Hepatocyte (in vitro differentiated cells): ENCODE measurements around the gene GATD1. TPM values are rescaled to one million over a fixed set of nuclear protein-coding genes. Genes with fewer than 3 reads are reported as not detected.

Experiments
- DNase-seq: peaks from one replicate; pipeline ENCODE4 v3.0.0-alpha.2; 2016; ENCODE audit warnings: low spot score
- H2AFZ ChIP-seq: fragments of 200-600 bp; sonication (generic); 2 replicates; pipeline ENCODE4 v1.6.0; 2016; ENCODE audit warnings: antibody characterized with exemption, mild to moderate bottlenecking
- H3K27ac ChIP-seq: fragments of 200-600 bp; sonication (generic); 2 replicates; pipeline ENCODE4 v1.5.1; 2016; ENCODE audit warnings: mild to moderate bottlenecking
- H3K27me3 ChIP-seq: fragments of 200-600 bp; sonication (generic); 2 replicates; pipeline ENCODE4 v1.6.1; 2016
- H3K36me3 ChIP-seq: fragments of 200-600 bp; sonication (generic); replicated peaks from 2 replicates; pipeline ENCODE4 v1.5.1; 2016; ENCODE audit warnings: low read depth; ENCODE audit not compliant: insufficient read depth
- H3K4me1 ChIP-seq: fragments of 200-600 bp; sonication (generic); 2 replicates; pipeline ENCODE4 v1.5.1; 2016; ENCODE audit warnings: mild to moderate bottlenecking, moderate library complexity; ENCODE audit not compliant: insufficient read depth
- H3K4me2 ChIP-seq: fragments of 200-600 bp; sonication (generic); 2 replicates; pipeline ENCODE4 v1.6.0; 2016
- H3K4me3 ChIP-seq: fragments of 200-600 bp; sonication (generic); 2 replicates; pipeline ENCODE4 v1.5.1; 2016; ENCODE audit warnings: mild to moderate bottlenecking
- H3K79me2 ChIP-seq: fragments of 200-600 bp; sonication (generic); 2 replicates; pipeline ENCODE4 v1.6.0; 2017; ENCODE audit warnings: mild to moderate bottlenecking
- H3K9me2 ChIP-seq: fragments of 200-600 bp; sonication (generic); replicated peaks from 2 replicates; pipeline ENCODE4 v1.6.0; 2017; ENCODE audit warnings: mild to moderate bottlenecking; ENCODE audit not compliant: insufficient read depth
- H3K9me3 ChIP-seq: fragments of 200-600 bp; sonication (generic); 2 replicates; pipeline ENCODE4 v1.5.1; 2016; ENCODE audit warnings: low read depth, mild to moderate bottlenecking
- H4K20me1 ChIP-seq: fragments of 200-600 bp; sonication (generic); 2 replicates; pipeline ENCODE4 v1.6.0; 2016; ENCODE audit warnings: mild to moderate bottlenecking; ENCODE audit not compliant: insufficient read depth, poor library complexity, severe bottlenecking
- EZH2 ChIP-seq: fragments of 200-600 bp; sonication (generic); IDR thresholded peaks from 2 replicates; pipeline ENCODE4 v1.6.1; 2016; ENCODE audit warnings: antibody characterized with exemption, mild to moderate bottlenecking, borderline replicate concordance
- EZH2phosphoT487 ChIP-seq: fragments of 200-600 bp; sonication (generic); IDR thresholded peaks from one replicate; pipeline ENCODE4 v1.6.1; 2018; ENCODE audit warnings: antibody characterized with exemption, mild to moderate bottlenecking, low read depth, moderate library complexity; ENCODE audit not compliant: unreplicated experiment, severe bottlenecking
- WGBS: methylation state at CpG from one replicate; pipeline ENCODE4 v1.1.6; 2016; ENCODE audit warnings: low lambda C conversion rate; ENCODE audit errors: missing lambda C conversion rate; 5-methylcytosine and 5-hydroxymethylcytosine counted together
- polyA plus RNA-seq: library from polyadenylated mRNA; unstranded; fragments of >200 nt; fragmentation: Nextera tagmentation; extraction: Ambion mirVana; gene quantifications from 2 replicates; pipeline ENCODE4 v1.2.1, GENCODE V29; 2016
- total RNA-seq: library from RNA; depleted of rRNA; stranded (reverse); fragments of >200 nt; gene quantifications from 2 replicates; pipeline ENCODE4 v1.2.3, GENCODE V29; 2014
- TF ChIP-seq, protein P1 (sequence below): fragments of 200-600 bp; sonication (generic); IDR thresholded peaks from 2 replicates; pipeline ENCODE4 v1.5.1; 2016; ENCODE audit warnings: antibody characterized with exemption, mild to moderate bottlenecking; ENCODE audit not compliant: poor library complexity

Gene GATD1
- total and polyA plus RNA-seq, 2 experiments from 2014 or later: 24.2 to 29.0 TPM

DNA sequence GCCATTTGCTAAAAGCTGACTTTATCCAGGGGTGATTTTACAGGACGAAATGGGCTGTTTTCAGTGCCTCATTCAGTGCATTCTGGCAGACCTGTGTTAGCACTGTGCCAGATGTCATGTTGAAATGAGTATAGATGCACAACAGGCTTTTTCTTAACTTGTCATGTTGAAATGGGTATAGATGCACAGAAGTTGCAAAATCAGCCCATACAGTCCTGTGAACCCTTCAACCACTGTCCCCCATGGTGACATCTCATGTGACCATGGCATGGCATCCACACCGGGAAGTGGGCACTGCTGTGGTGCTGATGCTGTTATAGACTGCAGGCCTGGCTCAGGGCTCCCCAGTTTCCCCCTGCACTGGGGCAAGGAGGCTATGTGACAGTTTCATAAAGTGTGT, 27.6 kb downstream of the GATD1 start:
- Histone ChIP-seq H3K9me2 (no peaks in the 10 kb centered on the region), H3K4me3 (no peak overlapping the region), H3K27ac (no peak overlapping the region), H4K20me1 (peaks cover 18% of the 10 kb centered on the region), H3K79me2 (peaks cover 72% of the 10 kb centered on the region), H2AFZ (no peak overlapping the region), H3K4me1 (peaks cover 16% of the 10 kb centered on the region), H3K9me3 (no peaks in the 10 kb centered on the region), H3K36me3 (no peaks in the 10 kb centered on the region), H3K4me2 (no peak overlapping the region), H3K27me3 (no peaks in the 10 kb centered on the region)
- no peak for DNase-seq
- TF ChIP-seq EZH2 (no peak), EZH2phosphoT487 (no peak)
- TF ChIP-seq, protein P1, sequence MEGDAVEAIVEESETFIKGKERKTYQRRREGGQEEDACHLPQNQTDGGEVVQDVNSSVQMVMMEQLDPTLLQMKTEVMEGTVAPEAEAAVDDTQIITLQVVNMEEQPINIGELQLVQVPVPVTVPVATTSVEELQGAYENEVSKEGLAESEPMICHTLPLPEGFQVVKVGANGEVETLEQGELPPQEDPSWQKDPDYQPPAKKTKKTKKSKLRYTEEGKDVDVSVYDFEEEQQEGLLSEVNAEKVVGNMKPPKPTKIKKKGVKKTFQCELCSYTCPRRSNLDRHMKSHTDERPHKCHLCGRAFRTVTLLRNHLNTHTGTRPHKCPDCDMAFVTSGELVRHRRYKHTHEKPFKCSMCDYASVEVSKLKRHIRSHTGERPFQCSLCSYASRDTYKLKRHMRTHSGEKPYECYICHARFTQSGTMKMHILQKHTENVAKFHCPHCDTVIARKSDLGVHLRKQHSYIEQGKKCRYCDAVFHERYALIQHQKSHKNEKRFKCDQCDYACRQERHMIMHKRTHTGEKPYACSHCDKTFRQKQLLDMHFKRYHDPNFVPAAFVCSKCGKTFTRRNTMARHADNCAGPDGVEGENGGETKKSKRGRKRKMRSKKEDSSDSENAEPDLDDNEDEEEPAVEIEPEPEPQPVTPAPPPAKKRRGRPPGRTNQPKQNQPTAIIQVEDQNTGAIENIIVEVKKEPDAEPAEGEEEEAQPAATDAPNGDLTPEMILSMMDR: no peak
- 95% methylated on average over 2 of the region's 2 CpGs for WGBS

DNA sequence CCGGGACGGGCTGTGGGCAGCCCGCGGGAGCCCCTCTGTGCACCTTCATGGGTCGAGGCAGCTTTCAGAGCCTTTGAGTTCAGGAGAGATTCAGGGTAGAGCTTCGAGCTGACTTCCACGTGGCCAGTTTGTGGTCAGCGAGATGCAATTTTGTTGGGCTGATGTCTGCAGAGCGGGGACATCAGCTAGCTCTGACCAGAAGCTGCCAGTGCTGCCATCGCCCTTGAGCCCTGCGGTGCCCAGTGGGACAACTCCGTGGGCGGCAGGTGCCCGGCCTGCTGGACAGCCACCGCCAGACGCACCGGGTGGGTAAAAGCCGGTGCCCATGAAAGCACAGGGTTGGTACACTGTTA, 29.3 kb downstream of the GATD1 start:
- no peak for DNase-seq
- WGBS: 8% methylated on average over 18 of the region's 18 CpGs
- Histone ChIP-seq H2AFZ (peak overlapping the region; percentile 98), H3K4me2 (peak overlapping the region; percentile 99), H3K4me3 (peak overlapping the region; percentile 86), H3K27me3 (no peaks in the 10 kb centered on the region), H3K36me3 (no peaks in the 10 kb centered on the region), H4K20me1 (peaks cover 18% of the 10 kb centered on the region), H3K9me3 (no peaks in the 10 kb centered on the region), H3K9me2 (no peaks in the 10 kb centered on the region), H3K27ac (peak overlapping the region; percentile 94), H3K79me2 (peaks cover 55% of the 10 kb centered on the region), H3K4me1 (peaks cover 16% of the 10 kb centered on the region)
- TF ChIP-seq EZH2 (no peak), EZH2phosphoT487 (no peak)
- TF ChIP-seq, protein P1: no peak

DNA sequence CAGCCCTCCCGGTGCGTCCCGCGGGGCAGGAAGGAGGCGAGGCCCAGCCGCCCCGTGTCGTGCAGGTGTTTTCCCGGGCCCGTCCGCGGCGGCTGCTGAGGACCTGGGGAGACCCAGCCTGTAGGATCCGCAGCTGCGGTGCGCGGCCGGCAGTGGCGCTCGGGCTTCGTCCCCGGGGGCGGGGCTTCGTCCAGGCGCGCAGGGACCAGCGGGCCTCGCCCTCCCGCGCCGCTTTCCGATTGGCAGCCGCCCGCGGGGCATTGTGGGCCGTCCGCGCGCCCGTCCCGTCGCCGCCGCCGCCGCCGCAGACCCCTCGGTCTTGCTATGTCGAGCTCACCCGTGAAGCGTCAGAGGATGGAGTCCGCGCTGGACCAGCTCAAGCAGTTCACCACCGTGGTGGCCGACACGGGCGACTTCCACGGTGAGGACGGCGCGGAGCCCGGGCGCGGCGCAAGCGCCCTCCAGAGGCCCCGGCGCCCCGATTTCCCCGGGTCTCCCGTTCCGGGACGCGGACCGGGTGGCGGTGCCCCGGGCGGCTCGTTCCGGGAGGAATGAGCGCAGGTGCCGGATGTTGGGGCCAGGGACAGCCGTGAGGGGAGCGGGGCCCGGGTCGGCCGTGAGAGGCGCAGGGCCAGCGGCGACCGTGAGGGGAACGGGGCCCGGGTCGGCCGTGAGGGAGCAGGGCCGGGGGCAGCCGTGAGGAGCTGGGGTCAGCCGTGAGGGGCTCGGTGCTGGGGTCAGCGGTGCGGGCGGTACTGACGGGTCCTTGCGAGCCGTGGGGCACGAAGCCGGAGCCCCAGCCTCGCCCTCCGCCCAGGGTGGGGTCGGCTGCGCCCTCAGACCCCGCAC, 29.9 kb downstream of the GATD1 start, which contains the start of gene TALDO1:
Gene TALDO1, plus strand, starts transcription at position 307 of the 849 bp plus-strand sequence. Its CDS starts 18 bp downstream, at position 325.
- Histone ChIP-seq H4K20me1 (peaks cover 12% of the 10 kb centered on the region), H3K4me1 (peaks cover 16% of the 10 kb centered on the region), H3K27ac (peak within 1 kb of the TSS; percentile 94), H2AFZ (peak within 1 kb of the TSS; percentile 98), H3K9me2 (no peaks in the 10 kb centered on the region), H3K27me3 (no peaks in the 10 kb centered on the region), H3K4me2 (peak within 1 kb of the TSS; percentile 99), H3K4me3 (peak within 1 kb of the TSS; percentile 91), H3K36me3 (no peaks in the 10 kb centered on the region), H3K9me3 (no peaks in the 10 kb centered on the region), H3K79me2 (peaks cover 49% of the 10 kb centered on the region)
- peak; percentile 97 for DNase-seq
- 3% methylated on average over 71 of the region's 112 CpGs for WGBS
- TF ChIP-seq, protein P1: peak; percentile 19
- no peak for TF ChIP-seq EZH2
